H1 (cell line): ENCODE results near the gene GPS2. TPM values are rescaled to one million over a fixed set of nuclear protein-coding genes. Genes with fewer than 3 reads are reported as not detected.

Source experiments
- polyA plus RNA-seq, 7 experiments: library from polyadenylated mRNA; depleted of rRNA in 3 of 7; stranded (reverse) in 5 of 7; unstranded in 2 of 7; fragments of >200 nt in 5 of 7; fragments of 200-250 nt in 2 of 7; gene quantifications; 1 replicate in 5 of 7; 2 replicates in 1 of 7; 4 replicates in 1 of 7; pipeline versions ENCODE4 v1.2.1 to v1.2.3, GENCODE V29; 2011 to 2013; ENCODE audit warnings: missing spikeins in 2 of 7, mixed read lengths in 2 of 7
- total RNA-seq: library from RNA; stranded (reverse); fragmentation: NEBNext Ultra II Directional; extraction: Animal tissue kit (Norgen Biotek cat#: 25700); gene quantifications from 2 replicates; pipeline ENCODE4 v1.2.1, GENCODE V29; 2021
- TF ChIP-seq, protein P1 (sequence below), 3 experiments: IDR thresholded peaks; 1 replicate in 2 of 3; 2 replicates in 1 of 3; pipeline versions ENCODE4 v1.5.1 to v1.6.1; 2011; ENCODE audit warnings: low read length in 3 of 3, mild to moderate bottlenecking in 3 of 3, inconsistent platforms in 2 of 3, low read depth in 1 of 3, moderate library complexity in 1 of 3; ENCODE audit not compliant: insufficient read depth in 1 of 3; ENCODE audit errors: control extremely low read depth in 1 of 3

The GPS2 gene
- total and polyA plus RNA-seq, 2 of the 8 experiments (the other 6 are each of a cell fraction or from before 2014, with no cell fraction given), result 67.0 to 152 TPM

DNA sequence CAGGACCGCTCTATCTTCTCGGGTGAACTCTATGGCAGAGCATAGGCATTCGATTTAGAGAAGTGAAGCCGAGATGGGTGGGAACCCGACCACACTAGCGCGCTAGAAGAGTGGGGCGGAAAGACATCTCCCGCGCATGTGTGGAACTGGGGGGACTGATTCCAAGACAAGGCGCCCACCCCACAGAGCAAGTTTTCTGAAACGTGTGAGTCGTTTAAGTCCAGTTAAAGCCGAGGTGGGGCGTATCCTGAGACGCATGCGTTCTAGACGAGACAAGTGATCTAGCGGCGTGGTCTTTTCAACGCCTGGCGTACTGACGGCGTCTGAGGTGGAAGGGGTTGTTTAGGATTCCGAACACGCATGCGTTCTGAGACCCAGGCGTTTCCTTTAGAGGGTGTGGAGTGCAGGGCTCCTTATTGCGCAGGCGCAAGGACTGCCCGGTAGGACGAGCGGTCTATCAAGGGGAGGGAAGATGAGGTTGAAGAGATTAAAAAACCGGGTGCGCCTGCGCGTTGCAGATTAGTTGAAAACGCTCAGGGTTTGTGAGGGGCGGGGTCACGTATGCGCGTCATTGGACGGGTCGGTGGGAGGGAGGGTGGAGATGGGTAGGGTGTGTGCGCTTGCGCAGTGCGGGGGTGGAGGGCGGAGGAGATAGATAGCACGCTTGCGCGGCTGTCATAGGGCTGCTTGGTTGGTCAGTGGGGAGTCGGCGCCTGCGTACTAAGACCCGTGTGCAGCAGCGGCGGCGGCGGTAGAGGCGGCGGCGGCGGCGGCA, 8.1 kb downstream of the GPS2 start, which contains the start of gene EIF5A (continued):
- TF ChIP-seq, protein P1, sequence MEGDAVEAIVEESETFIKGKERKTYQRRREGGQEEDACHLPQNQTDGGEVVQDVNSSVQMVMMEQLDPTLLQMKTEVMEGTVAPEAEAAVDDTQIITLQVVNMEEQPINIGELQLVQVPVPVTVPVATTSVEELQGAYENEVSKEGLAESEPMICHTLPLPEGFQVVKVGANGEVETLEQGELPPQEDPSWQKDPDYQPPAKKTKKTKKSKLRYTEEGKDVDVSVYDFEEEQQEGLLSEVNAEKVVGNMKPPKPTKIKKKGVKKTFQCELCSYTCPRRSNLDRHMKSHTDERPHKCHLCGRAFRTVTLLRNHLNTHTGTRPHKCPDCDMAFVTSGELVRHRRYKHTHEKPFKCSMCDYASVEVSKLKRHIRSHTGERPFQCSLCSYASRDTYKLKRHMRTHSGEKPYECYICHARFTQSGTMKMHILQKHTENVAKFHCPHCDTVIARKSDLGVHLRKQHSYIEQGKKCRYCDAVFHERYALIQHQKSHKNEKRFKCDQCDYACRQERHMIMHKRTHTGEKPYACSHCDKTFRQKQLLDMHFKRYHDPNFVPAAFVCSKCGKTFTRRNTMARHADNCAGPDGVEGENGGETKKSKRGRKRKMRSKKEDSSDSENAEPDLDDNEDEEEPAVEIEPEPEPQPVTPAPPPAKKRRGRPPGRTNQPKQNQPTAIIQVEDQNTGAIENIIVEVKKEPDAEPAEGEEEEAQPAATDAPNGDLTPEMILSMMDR (IDR thresholded peaks at IDR 0.05; ENCODE audit: control extremely low read depth in 1 of 3, insufficient read depth in 1 of 3, low read depth in 1 of 3, low read length in 3 of 3), result no peak
- TF ChIP-seq, all 59 proteins: peak for 19
